GM23338 (cell line): ENCODE measurements around the gene BAZ1B.

ENCODE experiments used
- CTCF ChIP-seq, 2 experiments: fragments of 200-600 bp in 1 of 2; sonication (generic) in 1 of 2; conservative IDR thresholded peaks; 2 replicates each; pipeline versions ENCODE4 v1.5.1 to v1.6.1; 2016 to 2017; ENCODE audit warnings: antibody characterized with exemption in 2 of 2, low read depth in 2 of 2, mild to moderate bottlenecking in 2 of 2, moderate library complexity in 1 of 2
- EZH2phosphoT487 ChIP-seq: fragments of 200-600 bp; sonication (generic); IDR thresholded peaks from one replicate; pipeline ENCODE4 v1.8.1; 2018; ENCODE audit warnings: antibody characterized with exemption; ENCODE audit not compliant: unreplicated experiment
- REST ChIP-seq: IDR thresholded peaks from one replicate; pipeline ENCODE4 v1.6.1; 2018; ENCODE audit warnings: antibody characterized with exemption; ENCODE audit not compliant: unreplicated experiment

DNA sequence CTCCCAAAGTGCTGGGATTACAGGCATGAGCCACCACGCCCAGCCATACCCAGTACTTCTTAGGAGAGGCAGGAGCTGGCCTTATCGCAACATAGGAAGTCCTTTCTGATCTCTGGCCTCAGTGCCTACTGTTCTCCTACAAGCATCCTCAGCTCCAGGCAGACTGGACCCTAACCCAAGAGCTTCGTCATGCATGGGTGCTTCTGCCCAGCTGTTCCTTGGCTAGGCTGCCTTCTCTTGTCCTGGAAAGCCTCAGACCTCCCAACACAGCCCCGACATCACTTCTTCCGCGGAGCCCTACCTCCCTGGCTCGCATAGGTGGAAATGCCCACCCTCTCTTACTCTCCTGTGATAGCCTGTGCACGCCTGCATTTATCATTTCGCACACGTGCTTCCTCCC is 19.6 kb upstream of the BAZ1B start:
- TF ChIP-seq CTCF (conservative IDR thresholded peaks at IDR 0.05; ENCODE audit: low read depth in 2 of 2) (no peak), EZH2phosphoT487 (no peak), REST (no peak)
